Measurements from ENCODE around the gene IFI6. TPM values are rescaled to one million over a fixed set of nuclear protein-coding genes. Genes with fewer than 3 reads are reported as not detected.

The IFI6 gene
- 155 TPM for total RNA-seq (2013)
- polyA plus RNA-seq, result 100 to 1,000 TPM in 2 of 3 donors, 10 to 100 TPM in 1; 69.9 to 276 (median 276) TPM
- 48.5 and 88.3 TPM in 2 replicates for polyA minus RNA-seq
- total RNA-seq, result 8.7 to 60.1 (median 20.5) reads per million in 11 experiments

- intact Hi-C loops (cut with micrococcal nuclease), result loop anchor here in 1 of 2 donors (10.0 kb wide), 1 partner anchor 367 kb away; no protein-coding TSS in a partner anchor
- Histone ChIP-seq H3K4me3 (replicated peaks in 1 of 3; ENCODE audit: low read depth in 2 of 3, low read length in 3 of 3) (peak within 1 kb of the TSS; percentile 59 to 90 (median 63)), H3K4me1 (ENCODE audit: control insufficient read depth in 1 of 2, insufficient read depth in 2 of 2, low read length in 2 of 2) (peaks cover 42 to 59% of the 10 kb centered on the region in 2 donors), H3K36me3 (replicated peaks in 1 of 2; ENCODE audit: control insufficient read depth in 1 of 2, insufficient read depth in 2 of 2, low read length in 2 of 2) (no peaks in the 10 kb centered on the region), H3K4me2 (replicated peaks; ENCODE audit: extremely low read depth, low read length, poor library complexity, severe bottlenecking) (peak within 1 kb of the TSS; percentile 97), H3K9ac (ENCODE audit: insufficient read depth, low read length, poor library complexity, severe bottlenecking) (peak within 1 kb of the TSS; percentile 67), H3K9me3 (replicated peaks in 1 of 2; ENCODE audit: control insufficient read depth in 1 of 2, insufficient read depth in 1 of 2, low read length in 2 of 2) (no peaks in the 10 kb centered on the region), H4K20me1 (ENCODE audit: insufficient read depth, low read length) (peaks cover 25% of the 10 kb centered on the region), H3K27ac (ENCODE audit: low read depth in 1 of 2, low read length in 2 of 2) (peak within 1 kb of the TSS; percentile 58 to 74), H3K79me2 (ENCODE audit: insufficient read depth, low read length) (peaks cover 14% of the 10 kb centered on the region), H3K27me3 (ENCODE audit: control insufficient read depth in 2 of 2, insufficient read depth in 2 of 2, low read length in 2 of 2) (no peaks in the 10 kb centered on the region), H2AFZ (ENCODE audit: insufficient read depth, low read depth, low read length, poor library complexity, severe bottlenecking) (peak within 1 kb of the TSS; percentile 75)
- Mint-ChIP-seq H3K27me3 (ENCODE audit: low read depth in 3 of 3) (peaks cover 0 to 3% (median 2%) of the 10 kb centered on the region in 3 donors), H3K27ac (peak within 1 kb of the TSS; percentile 89 to 95 (median 93)), H3K36me3 (peaks cover 4 to 8% of the 10 kb centered on the region in 2 donors), H3K9me3 (peaks cover 0 to 2% (median 0%) of the 10 kb centered on the region in 7 donors), H3K4me3 (peak within 1 kb of the TSS; percentile 92 to 97), H3K4me1 (peaks cover 40% of the 10 kb centered on the region)
- TF ChIP-seq CTCF (IDR thresholded peaks at IDR 0.05), result no peak
- WGBS (ENCODE audit: insufficient coverage), result 0% methylated on average over 10 of the region's 10 CpGs
- peak; percentile 77 to 86 (median 82) for DNase-seq
Measured at GRCh38 chr1:27671964-27672749, at the start of gene IFI6. IFI6 (minus strand) TSS chr1:27672192; CDS start chr1:27669314, 2,878 bp downstream.

- H3K27me3 Mint-ChIP-seq (ENCODE audit: low read depth in 3 of 3), result peaks cover 9 to 17% (median 10%) of the 10 kb centered on the region in 3 donors
- no peak overlapping the region for H3K4me3 ChIP-seq (replicated peaks in 1 of 3; ENCODE audit: low read depth in 2 of 3, low read length in 3 of 3)
- H3K27ac ChIP-seq (ENCODE audit: low read depth in 1 of 2, low read length in 2 of 2), result no peak overlapping the region
- H3K9me3 Mint-ChIP-seq, result peaks cover 6 to 17% (median 11%) of the 10 kb centered on the region in 7 donors
- H3K27ac Mint-ChIP-seq, result no peak overlapping the region
- H3K4me2 ChIP-seq (replicated peaks; ENCODE audit: extremely low read depth, low read length, poor library complexity, severe bottlenecking), result no peak overlapping the region
- no peaks in the 10 kb centered on the region for H3K79me2 ChIP-seq (ENCODE audit: insufficient read depth, low read length)
- no peak for TF ChIP-seq CTCF (IDR thresholded peaks at IDR 0.05)
- H3K9me3 ChIP-seq (replicated peaks in 1 of 2; ENCODE audit: control insufficient read depth in 1 of 2, insufficient read depth in 1 of 2, low read length in 2 of 2), result no peaks in the 10 kb centered on the region
- H2AFZ ChIP-seq (ENCODE audit: insufficient read depth, low read depth, low read length, poor library complexity, severe bottlenecking), result no peak overlapping the region
- no peaks in the 10 kb centered on the region for H4K20me1 ChIP-seq (ENCODE audit: insufficient read depth, low read length)
- DNase-seq, result no peak
- no peak overlapping the region for H3K9ac ChIP-seq (ENCODE audit: insufficient read depth, low read length, poor library complexity, severe bottlenecking)
- H3K36me3 Mint-ChIP-seq, result no peaks in the 10 kb centered on the region
- no peak overlapping the region for H3K4me3 Mint-ChIP-seq
- peaks cover 2% of the 10 kb centered on the region for H3K4me1 Mint-ChIP-seq
- intact Hi-C loops (cut with micrococcal nuclease), result no loop called here
- no peaks in the 10 kb centered on the region for H3K36me3 ChIP-seq (replicated peaks in 1 of 2; ENCODE audit: control insufficient read depth in 1 of 2, insufficient read depth in 2 of 2, low read length in 2 of 2)
- 86% methylated on average over 5 of the region's 5 CpGs for WGBS (ENCODE audit: insufficient coverage)
- peaks cover 0 to 2% of the 10 kb centered on the region in 2 donors for H3K27me3 ChIP-seq (ENCODE audit: control insufficient read depth in 2 of 2, insufficient read depth in 2 of 2, low read length in 2 of 2)
- H3K4me1 ChIP-seq (ENCODE audit: control insufficient read depth in 1 of 2, insufficient read depth in 2 of 2, low read length in 2 of 2), result no peaks in the 10 kb centered on the region
Measured at GRCh38 chr1:27719286-27720251, 47.6 kb upstream of the IFI6 start.

Data from CD14-positive monocyte (primary cell).